BJ (cell line): ENCODE measurements around the gene C4orf50. TPM values are rescaled to one million over a fixed set of nuclear protein-coding genes. Genes with fewer than 3 reads are reported as not detected.

Source experiments
- CTCF ChIA-PET: fragments of 350-600 bp; formaldehyde crosslinking; extraction: SDS; loops from one replicate; lab custom pipeline; 2021; ENCODE audit warnings: antibody characterized with exemption, inconsistent platforms; lab: Yijun Ruan, JAX
- POLR2A ChIA-PET: fragments of 300-600 bp; sonication (Branson Sonifier 250); formaldehyde crosslinking; extraction: SDS; loops from one replicate; lab custom pipeline; 2021; ENCODE audit warnings: antibody characterized with exemption; lab: Charles Lee
- DNase-seq: peaks from one replicate; pipeline ENCODE4 v3.0.0-alpha.2; 2011; ENCODE audit warnings: low read depth
- H3K27me3 ChIP-seq: 2 replicates; pipeline ENCODE4 v1.6.0; 2011; ENCODE audit warnings: low read length; ENCODE audit not compliant: control insufficient read depth, insufficient read depth
- H3K36me3 ChIP-seq: 2 replicates; pipeline ENCODE4 v1.5.1; 2011; ENCODE audit warnings: low read length; ENCODE audit not compliant: control insufficient read depth, insufficient read depth
- H3K4me3 ChIP-seq: 2 replicates; pipeline ENCODE4 v1.5.1; 2011; ENCODE audit warnings: low read depth, mild to moderate bottlenecking, control low read depth, low read length
- polyA plus RNA-seq: library from polyadenylated mRNA; depleted of rRNA; stranded (reverse); fragments of >200 nt; gene quantifications from 2 replicates; pipeline ENCODE4 v1.2.3, GENCODE V29; 2011
- TF ChIP-seq, protein P1 (sequence below): IDR thresholded peaks from 2 replicates; pipeline ENCODE4 v1.5.1; 2011; ENCODE audit warnings: low read depth, mild to moderate bottlenecking, control low read depth, inconsistent platforms, low read length, moderate library complexity; ENCODE audit not compliant: insufficient read depth

Gene C4orf50
- polyA plus RNA-seq, 1 experiment, result not detected

DNA sequence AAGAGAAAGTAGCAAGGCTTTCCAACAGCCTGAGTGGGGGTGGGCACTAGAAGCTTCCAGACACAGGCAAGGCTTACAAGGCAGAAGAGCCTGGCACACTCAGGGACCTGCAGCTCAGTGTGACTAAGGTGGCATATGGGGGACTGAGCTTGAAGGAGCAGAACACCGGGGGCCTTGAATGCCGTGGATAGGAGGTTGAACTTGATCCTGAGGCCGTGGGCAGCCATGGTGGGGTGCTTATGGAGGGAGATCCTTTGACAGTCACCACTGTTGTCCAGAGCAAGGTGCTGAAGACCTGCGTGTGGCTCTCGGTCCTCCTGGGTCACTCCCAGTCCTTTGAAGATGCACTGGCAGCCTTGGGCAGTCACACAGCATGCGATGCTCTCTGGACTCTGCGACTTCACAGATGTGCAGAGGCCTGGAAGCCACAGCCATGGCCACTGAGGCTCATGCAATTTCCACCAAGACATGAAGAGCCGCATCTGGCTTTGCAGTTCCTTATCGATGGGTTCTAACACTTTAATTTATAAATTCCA, 18.3 kb downstream of the C4orf50 start:
- H3K27me3 ChIP-seq, result no peaks in the 10 kb centered on the region
- DNase-seq, result no peak
- TF ChIP-seq, protein P1, sequence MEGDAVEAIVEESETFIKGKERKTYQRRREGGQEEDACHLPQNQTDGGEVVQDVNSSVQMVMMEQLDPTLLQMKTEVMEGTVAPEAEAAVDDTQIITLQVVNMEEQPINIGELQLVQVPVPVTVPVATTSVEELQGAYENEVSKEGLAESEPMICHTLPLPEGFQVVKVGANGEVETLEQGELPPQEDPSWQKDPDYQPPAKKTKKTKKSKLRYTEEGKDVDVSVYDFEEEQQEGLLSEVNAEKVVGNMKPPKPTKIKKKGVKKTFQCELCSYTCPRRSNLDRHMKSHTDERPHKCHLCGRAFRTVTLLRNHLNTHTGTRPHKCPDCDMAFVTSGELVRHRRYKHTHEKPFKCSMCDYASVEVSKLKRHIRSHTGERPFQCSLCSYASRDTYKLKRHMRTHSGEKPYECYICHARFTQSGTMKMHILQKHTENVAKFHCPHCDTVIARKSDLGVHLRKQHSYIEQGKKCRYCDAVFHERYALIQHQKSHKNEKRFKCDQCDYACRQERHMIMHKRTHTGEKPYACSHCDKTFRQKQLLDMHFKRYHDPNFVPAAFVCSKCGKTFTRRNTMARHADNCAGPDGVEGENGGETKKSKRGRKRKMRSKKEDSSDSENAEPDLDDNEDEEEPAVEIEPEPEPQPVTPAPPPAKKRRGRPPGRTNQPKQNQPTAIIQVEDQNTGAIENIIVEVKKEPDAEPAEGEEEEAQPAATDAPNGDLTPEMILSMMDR, result no peak
- ChIA-PET POLR2A (no interaction called here), CTCF (interaction anchor here (0.5 to 3.1 kb wide), 7 partner anchors 9 to 328 kb away, joined by 3 to 26 read pairs (median 3); no protein-coding TSS in a partner anchor)
- no peaks in the 10 kb centered on the region for H3K36me3 ChIP-seq
- no peak overlapping the region for H3K4me3 ChIP-seq

DNA sequence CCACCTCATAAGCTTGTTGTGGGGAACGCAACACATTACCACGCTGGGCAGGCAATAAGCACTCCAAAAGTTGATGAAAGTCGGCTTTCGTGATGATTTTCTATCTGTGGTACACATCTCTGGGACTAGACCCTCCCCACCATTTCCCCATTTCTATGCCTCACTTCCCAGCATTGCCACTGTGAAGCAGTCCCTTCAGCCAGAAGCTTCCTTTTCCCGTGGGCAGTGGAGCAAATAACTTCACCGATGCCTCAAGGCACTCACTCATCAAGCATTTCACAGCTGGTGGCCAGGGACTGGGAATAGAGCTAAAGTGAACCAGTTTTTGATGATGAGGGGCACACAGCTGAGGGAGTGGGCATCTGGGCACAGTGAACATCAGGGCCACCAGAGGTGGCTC, 18.9 kb downstream of the C4orf50 start:
- ChIA-PET POLR2A (no interaction called here), CTCF (interaction anchor here (0.5 to 3.1 kb wide), 8 partner anchors 10 to 251 kb away, joined by 3 to 26 read pairs (median 4); no protein-coding TSS in a partner anchor)
- H3K4me3 ChIP-seq, result no peak overlapping the region
- no peak for DNase-seq
- H3K36me3 ChIP-seq, result no peaks in the 10 kb centered on the region
- TF ChIP-seq, protein P1, result no peak
- H3K27me3 ChIP-seq, result no peaks in the 10 kb centered on the region

DNA sequence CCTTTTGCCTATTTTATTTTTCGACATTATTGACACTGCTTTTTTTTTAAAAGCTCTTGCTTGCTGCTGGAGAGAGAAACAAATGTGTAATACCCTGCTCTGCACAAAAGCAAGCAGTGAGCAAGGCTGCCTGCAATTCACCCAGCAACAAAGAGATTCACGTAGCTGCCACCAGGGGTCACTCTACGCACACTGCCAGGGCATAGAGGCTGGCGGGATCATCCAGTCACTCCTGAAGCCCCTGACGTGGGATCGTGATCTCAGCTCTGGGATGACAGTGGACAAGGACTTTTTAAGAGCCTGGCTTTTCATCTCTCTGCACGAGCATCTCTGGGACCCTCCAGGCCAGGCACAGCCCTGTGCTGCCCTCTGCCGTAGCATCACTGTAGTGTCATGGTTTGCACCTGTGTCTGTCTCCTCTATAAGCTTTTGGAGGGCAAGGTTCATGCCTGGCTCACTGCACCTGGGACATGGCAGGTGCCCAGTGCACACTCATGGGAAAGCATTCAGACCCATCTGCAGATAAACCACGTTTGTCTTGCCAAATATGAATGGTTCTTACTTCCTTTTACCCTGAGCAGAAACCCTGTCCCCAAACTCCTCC, 19.8 kb downstream of the C4orf50 start:
- no peak for DNase-seq
- CTCF ChIA-PET, result interaction anchor here (0.6 to 3.1 kb wide), 22 partner anchors 9 to 341 kb away, joined by 3 to 26 read pairs (median 4); no protein-coding TSS in a partner anchor
- Histone ChIP-seq H3K4me3 (no peak overlapping the region), H3K36me3 (no peaks in the 10 kb centered on the region), H3K27me3 (no peaks in the 10 kb centered on the region)
- POLR2A ChIA-PET, result no interaction called here
- TF ChIP-seq, protein P1, result peak; percentile 90

DNA sequence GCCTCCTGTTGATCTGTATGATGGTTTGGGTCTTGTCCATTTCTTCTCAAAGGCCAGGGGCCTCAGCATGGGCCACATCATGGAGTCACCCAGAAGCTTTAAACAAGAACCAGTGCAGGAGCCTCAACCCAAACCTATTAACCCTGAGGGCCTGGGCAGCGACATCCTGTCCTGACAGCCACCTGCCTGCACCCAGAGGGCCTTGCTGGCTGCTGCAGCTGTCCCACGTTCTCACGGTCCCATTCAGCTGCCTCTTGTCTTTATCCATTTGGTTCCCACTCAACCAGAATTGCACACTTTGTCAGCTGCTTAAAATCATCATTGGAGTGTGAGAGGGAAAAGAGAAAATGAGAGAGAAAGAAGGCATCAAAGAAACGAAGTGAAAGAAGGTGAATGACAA, 21.6 kb downstream of the C4orf50 start:
- no peaks in the 10 kb centered on the region for H3K27me3 ChIP-seq
- ChIA-PET CTCF (interaction anchor here (0.8 kb wide), 1 partner anchor 254 kb away, joined by 3 read pairs; no protein-coding TSS in a partner anchor), POLR2A (no interaction called here)
- TF ChIP-seq, protein P1, result no peak
- no peak for DNase-seq
- H3K4me3 ChIP-seq, result no peak overlapping the region
- H3K36me3 ChIP-seq, result no peaks in the 10 kb centered on the region

DNA sequence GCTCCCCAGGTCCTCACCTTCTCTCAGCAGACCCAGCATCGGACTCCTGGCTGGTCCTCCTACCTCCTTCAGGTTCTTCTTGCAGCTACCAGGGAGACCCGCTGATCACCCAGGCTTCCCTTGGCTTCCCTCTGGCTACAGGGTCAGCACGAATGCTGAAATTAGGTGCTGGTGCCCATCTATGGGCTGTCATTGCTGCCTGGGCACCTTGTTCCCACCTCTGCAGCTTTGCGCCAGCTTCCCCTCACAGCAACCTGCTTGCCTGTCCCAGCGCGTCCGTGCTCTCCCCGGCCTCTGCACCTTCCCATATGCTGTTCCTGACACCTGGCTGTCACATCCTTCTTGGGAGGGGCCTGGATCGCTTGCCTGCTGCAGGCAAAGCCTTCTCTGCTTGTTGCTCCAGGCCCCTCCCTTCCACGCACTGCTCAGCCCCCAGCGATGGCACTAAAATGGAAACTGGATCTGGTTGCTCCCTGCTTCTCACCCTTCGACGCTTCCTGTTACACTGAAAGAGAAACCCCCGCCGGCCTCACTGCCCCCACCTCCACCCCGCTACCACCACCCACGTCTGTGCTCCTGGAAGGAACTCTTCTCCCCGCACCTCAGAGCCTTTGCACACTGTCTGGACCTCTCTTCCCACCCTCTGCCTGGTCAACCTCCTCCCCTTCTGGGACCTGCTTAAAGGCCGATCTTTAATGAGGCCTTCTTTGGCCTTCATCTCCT, 22.2 kb downstream of the C4orf50 start:
- POLR2A ChIA-PET, result no interaction called here

More for the DNA sequence above, 22.2 kb downstream of the C4orf50 start:
- no peaks in the 10 kb centered on the region for H3K27me3 ChIP-seq
- DNase-seq, result no peak
- H3K36me3 ChIP-seq, result no peaks in the 10 kb centered on the region
- CTCF ChIA-PET, result interaction anchor here (0.8 kb wide), 1 partner anchor 255 kb away, joined by 3 read pairs; no protein-coding TSS in a partner anchor
- H3K4me3 ChIP-seq, result no peak overlapping the region
- TF ChIP-seq, protein P1, result no peak
